Panc1 (cell line): ENCODE results near the gene CDKN1A. TPM values are rescaled to one million over a fixed set of nuclear protein-coding genes. Genes with fewer than 3 reads are reported as not detected.
A peak's percentile ranks its signal among the peaks of the same experiment; 100 is the strongest.

Experiments
- ATAC-seq: fragments of 200-7000 bp; cut with Tn5 transposase; 2 replicates; pipeline ENCODE4 v1.9.1; 2020; ENCODE audit warnings: mild to moderate bottlenecking, moderate library complexity
- BruUV-seq: library from RNA; stranded (reverse); fragments of 400-500 nt; replicated peaks from 2 replicates; lab custom pipeline; 2021; lab: Mats Ljungman, UMichigan
- CTCF ChIA-PET: fragments of 300-600 bp; sonication (Branson Sonifier 250); formaldehyde crosslinking; loops from one replicate; lab custom pipeline; 2022; ENCODE audit warnings: antibody characterized with exemption; lab: Charles Lee
- POLR2A ChIA-PET: fragments of 300-600 bp; sonication (Branson Sonifier 250); formaldehyde crosslinking; loops from one replicate; lab custom pipeline; 2022; ENCODE audit warnings: antibody characterized with exemption; lab: Charles Lee
- DNase-seq: peaks from one replicate; pipeline ENCODE4 v3.0.0-alpha.2; 2010; ENCODE audit warnings: low read depth, low spot score
- H3K27ac ChIP-seq: 2 replicates; pipeline ENCODE4 v1.5.1; 2011; ENCODE audit warnings: mild to moderate bottlenecking, low read length, inconsistent platforms
- H3K27me3 ChIP-seq: fragments of 200-500 bp; sonication (Bioruptor generic); 2 replicates; pipeline ENCODE4 v1.6.0; 2014; ENCODE audit warnings: low read length, inconsistent platforms; ENCODE audit not compliant: control insufficient read depth, insufficient read depth
- H3K36me3 ChIP-seq: fragments of 200-500 bp; sonication (Bioruptor generic); 2 replicates; pipeline ENCODE4 v1.5.1; 2014; ENCODE audit warnings: inconsistent platforms, mild to moderate bottlenecking, low read length, moderate library complexity; ENCODE audit not compliant: control insufficient read depth, insufficient read depth
- H3K4me1 ChIP-seq: 2 replicates; pipeline ENCODE4 v1.5.1; 2011; ENCODE audit warnings: inconsistent platforms, mild to moderate bottlenecking, low read length, moderate library complexity; ENCODE audit not compliant: control insufficient read depth, insufficient read depth
- H3K4me3 ChIP-seq, 2 experiments: 2 replicates each; pipeline ENCODE4 v1.5.1; 2011 to 2012; ENCODE audit warnings: low read depth in 2 of 2, low read length in 2 of 2, mild to moderate bottlenecking in 2 of 2, inconsistent platforms in 1 of 2, moderate library complexity in 1 of 2
- H3K9me3 ChIP-seq: fragments of 200-500 bp; sonication (Bioruptor generic); 2 replicates; pipeline ENCODE4 v1.5.1; 2014; ENCODE audit warnings: low read depth, mild to moderate bottlenecking, inconsistent platforms, low read length, moderate library complexity; ENCODE audit not compliant: control insufficient read depth, insufficient read depth
- CTCF ChIP-seq: fragments of 450-650 bp; IDR thresholded peaks from 2 replicates; pipeline ENCODE4 v1.5.1; 2017; ENCODE audit warnings: mild to moderate bottlenecking
- POLR2AphosphoS5 ChIP-seq: IDR thresholded peaks from 2 replicates; pipeline ENCODE4 v1.6.1; 2012; ENCODE audit warnings: mild to moderate bottlenecking, low read depth, low read length, moderate library complexity
- SIN3A ChIP-seq: IDR thresholded peaks from 2 replicates; pipeline ENCODE4 v1.6.1; 2012; ENCODE audit warnings: low read depth, mild to moderate bottlenecking, low read length, moderate library complexity, borderline replicate concordance; ENCODE audit not compliant: insufficient read depth
- TCF7L2 ChIP-seq: IDR thresholded peaks from 2 replicates; pipeline ENCODE4 v1.6.1; 2011; ENCODE audit warnings: mild to moderate bottlenecking, low read depth, low read length, inconsistent platforms
- in situ Hi-C: cut with HindIII; loops from 2 replicates; pipeline ENCODE4 v1.10.0; 2016; ENCODE audit warnings: low sequenced_read_pairs, low pct_unique_long_range_greater_than_20kb
- intact Hi-C: fragments of 100-400 bp; cut with micrococcal nuclease; formaldehyde crosslinking; loops from one replicate; pipeline ENCODE4 v1.10.0; 2022; ENCODE audit not compliant: unreplicated experiment
- total RNA-seq: library from RNA; stranded (reverse); gene quantifications from one replicate; pipeline ENCODE4 v1.2.1, GENCODE V29; 2021; ENCODE audit not compliant: unreplicated experiment
- TF ChIP-seq, protein P1 (sequence below), 2 experiments: IDR thresholded peaks; 2 replicates each; pipeline ENCODE4 v1.6.1; 2011 to 2012; ENCODE audit warnings: low read depth in 2 of 2, control low read depth in 1 of 2, low read length in 1 of 2, mild to moderate bottlenecking in 1 of 2, moderate library complexity in 1 of 2; ENCODE audit not compliant: insufficient read depth in 1 of 2

Gene CDKN1A
- total RNA-seq, 1 experiment from 2014 or later, result 46.2 TPM

DNA sequence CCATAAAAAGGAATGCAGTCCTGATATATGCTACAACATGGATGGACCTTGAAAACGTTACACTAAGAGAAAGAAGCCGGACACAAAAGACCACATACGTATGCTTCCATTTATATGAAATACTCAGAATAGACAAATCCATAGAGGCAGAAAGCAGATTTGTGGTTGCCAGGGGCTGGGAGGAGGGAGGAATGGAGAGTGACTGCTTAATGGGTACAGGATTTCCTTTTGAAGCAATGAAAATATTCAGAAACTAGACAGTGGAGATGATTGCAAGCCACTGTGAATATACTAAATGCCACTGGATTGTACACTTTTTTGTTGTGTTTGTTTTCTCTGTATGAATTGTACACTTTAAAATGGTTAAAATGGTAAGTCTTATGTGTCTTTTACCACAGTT, 29.4 kb upstream of the CDKN1A start:
- Histone ChIP-seq H3K27ac (no peak overlapping the region), H3K27me3 (no peaks in the 10 kb centered on the region), H3K36me3 (no peaks in the 10 kb centered on the region), H3K9me3 (no peaks in the 10 kb centered on the region), H3K4me1 (no peaks in the 10 kb centered on the region), H3K4me3 (no peak overlapping the region)
- ATAC-seq (no peak), DNase-seq (no peak)
- in situ Hi-C loops (no loop called here), intact Hi-C loops (no loop called here)
- ChIA-PET CTCF (interaction anchor here (0.8 kb wide), 1 partner anchor 110 kb away, joined by 3 read pairs; no protein-coding TSS in a partner anchor), POLR2A (no interaction called here)
- BruUV-seq, result no TSS peak
- TF ChIP-seq, protein P1, sequence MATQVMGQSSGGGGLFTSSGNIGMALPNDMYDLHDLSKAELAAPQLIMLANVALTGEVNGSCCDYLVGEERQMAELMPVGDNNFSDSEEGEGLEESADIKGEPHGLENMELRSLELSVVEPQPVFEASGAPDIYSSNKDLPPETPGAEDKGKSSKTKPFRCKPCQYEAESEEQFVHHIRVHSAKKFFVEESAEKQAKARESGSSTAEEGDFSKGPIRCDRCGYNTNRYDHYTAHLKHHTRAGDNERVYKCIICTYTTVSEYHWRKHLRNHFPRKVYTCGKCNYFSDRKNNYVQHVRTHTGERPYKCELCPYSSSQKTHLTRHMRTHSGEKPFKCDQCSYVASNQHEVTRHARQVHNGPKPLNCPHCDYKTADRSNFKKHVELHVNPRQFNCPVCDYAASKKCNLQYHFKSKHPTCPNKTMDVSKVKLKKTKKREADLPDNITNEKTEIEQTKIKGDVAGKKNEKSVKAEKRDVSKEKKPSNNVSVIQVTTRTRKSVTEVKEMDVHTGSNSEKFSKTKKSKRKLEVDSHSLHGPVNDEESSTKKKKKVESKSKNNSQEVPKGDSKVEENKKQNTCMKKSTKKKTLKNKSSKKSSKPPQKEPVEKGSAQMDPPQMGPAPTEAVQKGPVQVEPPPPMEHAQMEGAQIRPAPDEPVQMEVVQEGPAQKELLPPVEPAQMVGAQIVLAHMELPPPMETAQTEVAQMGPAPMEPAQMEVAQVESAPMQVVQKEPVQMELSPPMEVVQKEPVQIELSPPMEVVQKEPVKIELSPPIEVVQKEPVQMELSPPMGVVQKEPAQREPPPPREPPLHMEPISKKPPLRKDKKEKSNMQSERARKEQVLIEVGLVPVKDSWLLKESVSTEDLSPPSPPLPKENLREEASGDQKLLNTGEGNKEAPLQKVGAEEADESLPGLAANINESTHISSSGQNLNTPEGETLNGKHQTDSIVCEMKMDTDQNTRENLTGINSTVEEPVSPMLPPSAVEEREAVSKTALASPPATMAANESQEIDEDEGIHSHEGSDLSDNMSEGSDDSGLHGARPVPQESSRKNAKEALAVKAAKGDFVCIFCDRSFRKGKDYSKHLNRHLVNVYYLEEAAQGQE (IDR thresholded peaks at IDR 0.05; ENCODE audit: insufficient read depth in 1 of 2, low read depth in 2 of 2, low read length in 1 of 2), result no peak
- no peak for TF ChIP-seq CTCF
- TF ChIP-seq SIN3A, result no peak
- no peak for TF ChIP-seq POLR2AphosphoS5
- TF ChIP-seq TCF7L2, result no peak

DNA sequence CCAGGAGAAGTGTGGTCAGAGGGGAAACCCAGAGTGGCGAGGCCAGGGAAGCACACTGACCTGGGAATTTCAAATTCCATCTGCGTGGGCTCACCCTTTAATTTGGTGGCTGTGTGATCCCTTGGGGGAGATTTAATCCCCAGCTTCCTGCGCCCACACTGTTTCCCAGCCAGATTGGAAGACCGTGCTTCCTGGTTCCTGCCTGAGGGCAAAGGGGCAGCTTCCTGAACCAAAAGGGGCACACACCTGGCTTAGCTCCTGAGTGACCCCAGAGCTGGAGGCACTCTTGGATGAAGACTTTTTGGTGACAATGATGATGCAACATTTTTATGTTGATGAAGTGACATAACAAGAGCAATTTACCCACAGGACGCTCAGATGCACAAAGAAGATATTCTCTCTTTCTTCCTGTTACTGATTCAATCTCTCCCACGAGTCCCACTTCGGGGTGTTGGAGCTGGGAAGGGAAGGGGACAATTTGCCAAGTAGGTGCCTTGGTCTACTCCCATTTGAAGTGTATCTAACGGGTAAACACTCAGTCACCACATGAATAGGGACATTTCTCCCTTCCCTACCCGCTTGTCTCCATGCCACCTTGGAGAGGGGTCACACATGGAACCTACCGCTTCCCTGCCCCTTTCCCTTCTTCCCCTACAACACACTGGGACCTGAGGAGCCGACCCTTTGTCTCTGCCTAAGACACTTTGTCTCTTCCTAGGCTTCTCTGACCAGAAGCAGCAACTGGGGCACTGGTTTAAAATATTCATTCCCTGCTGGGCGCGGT, 28.6 kb upstream of the CDKN1A start:
- in situ Hi-C loops (no loop called here), intact Hi-C loops (no loop called here)
- no peak for TF ChIP-seq CTCF
- Histone ChIP-seq H3K27me3 (no peaks in the 10 kb centered on the region), H3K36me3 (no peaks in the 10 kb centered on the region), H3K27ac (peak overlapping the region; percentile 34; the same call in 1 of the 2 replicates), H3K9me3 (no peaks in the 10 kb centered on the region), H3K4me3 (no peak overlapping the region), H3K4me1 (no peaks in the 10 kb centered on the region)
- CTCF ChIA-PET, result interaction anchor here (0.5 to 0.8 kb wide), 2 partner anchors 102 to 109 kb away, joined by 3 to 10 read pairs; no protein-coding TSS in a partner anchor
- POLR2A ChIA-PET, result no interaction called here
- ATAC-seq (no peak), DNase-seq (no peak)
- BruUV-seq, result no TSS peak
